Measurements from ENCODE around the gene SIX4. TPM values are rescaled to one million over a fixed set of nuclear protein-coding genes. Genes with fewer than 3 reads are reported as not detected.
A peak's percentile ranks its signal among the peaks of the same experiment; 100 is the strongest.

The SIX4 gene
- total and polyA plus RNA-seq, 2 experiments from 2014 or later = 6.2 to 46.9 TPM

DNA sequence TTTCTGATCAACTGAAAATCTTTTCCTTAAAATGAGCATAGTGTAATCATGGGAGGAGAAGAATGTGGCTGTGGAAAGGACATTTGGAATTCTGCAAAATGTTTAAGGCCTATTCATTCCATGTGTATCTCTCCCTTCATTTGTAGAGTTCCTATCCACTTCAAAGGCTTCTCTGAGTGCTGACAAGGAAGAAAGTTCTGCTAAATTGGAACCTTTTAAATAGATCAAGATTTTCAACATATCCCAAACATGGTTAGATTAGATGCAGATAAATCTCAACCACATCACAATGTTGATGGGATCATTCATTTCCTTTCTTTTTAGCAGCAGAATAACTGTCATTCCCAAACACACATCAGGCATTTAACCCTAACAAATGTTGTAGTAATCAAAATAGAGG, 46.5 kb downstream of the SIX4 start:
- Mint-ChIP-seq H3K4me3 (no peak overlapping the region), H3K4me1 (peaks cover 21% of the 10 kb centered on the region), H3K9me3 (0 out of 3 replicates have a peak, but pooled peaks cover 3% of the 10 kb centered on the region), H3K27me3 (ENCODE audit: insufficient read depth, low read depth, poor library complexity) (peaks cover 2% of the 10 kb centered on the region), H3K27ac (no peak overlapping the region), H3K36me3 (ENCODE audit: low read depth) (no peaks in the 10 kb centered on the region)
- no peak overlapping the region for H3K27ac ChIP-seq (ENCODE audit: low read depth)
- no peaks in the 10 kb centered on the region for H3K79me2 ChIP-seq (replicated peaks; ENCODE audit: insufficient read depth)
- no peak for DNase-seq (ENCODE audit: low spot score)
- H3K4me3 ChIP-seq = no peak overlapping the region
- H3K4me1 ChIP-seq (ENCODE audit: insufficient read depth) = peaks cover 34% of the 10 kb centered on the region
- H3K4me2 ChIP-seq = 0 out of 2 replicates have a peak overlapping the region, but pooled peaks have one; percentile 28
- 0 out of 2 replicates have a peak, but pooled peaks cover 5% of the 10 kb centered on the region for H3F3A ChIP-seq (replicated peaks; ENCODE audit: low read depth)
- no peaks in the 10 kb centered on the region for H3K36me3 ChIP-seq (ENCODE audit: insufficient read depth)
- H3K27me3 ChIP-seq (ENCODE audit: insufficient read depth) = no peaks in the 10 kb centered on the region
- H3K9me2 ChIP-seq (ENCODE audit: insufficient read depth) = no peaks in the 10 kb centered on the region
- no peak for ATAC-seq
- TF ChIP-seq, protein P1, sequence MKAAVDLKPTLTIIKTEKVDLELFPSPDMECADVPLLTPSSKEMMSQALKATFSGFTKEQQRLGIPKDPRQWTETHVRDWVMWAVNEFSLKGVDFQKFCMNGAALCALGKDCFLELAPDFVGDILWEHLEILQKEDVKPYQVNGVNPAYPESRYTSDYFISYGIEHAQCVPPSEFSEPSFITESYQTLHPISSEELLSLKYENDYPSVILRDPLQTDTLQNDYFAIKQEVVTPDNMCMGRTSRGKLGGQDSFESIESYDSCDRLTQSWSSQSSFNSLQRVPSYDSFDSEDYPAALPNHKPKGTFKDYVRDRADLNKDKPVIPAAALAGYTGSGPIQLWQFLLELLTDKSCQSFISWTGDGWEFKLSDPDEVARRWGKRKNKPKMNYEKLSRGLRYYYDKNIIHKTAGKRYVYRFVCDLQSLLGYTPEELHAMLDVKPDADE (IDR thresholded peaks at IDR 0.05) = no peak
- TF ChIP-seq STAT1 (IDR thresholded peaks at IDR 0.05; ENCODE audit: unreplicated experiment) (no peak), JUNB (IDR thresholded peaks at IDR 0.05; ENCODE audit: unreplicated experiment) (no peak), NANOG (IDR thresholded peaks at IDR 0.05; ENCODE audit: borderline replicate concordance) (no peak), ZNF114 (CRISPR knock-in tag; IDR thresholded peaks at IDR 0.05) (no peak), EZH2phosphoT487 (IDR thresholded peaks at IDR 0.05; ENCODE audit: unreplicated experiment) (no peak), ZNF331 (CRISPR knock-in tag; IDR thresholded peaks at IDR 0.05; ENCODE audit: low read depth) (no peak), POLR2AphosphoS5 (IDR thresholded peaks at IDR 0.05; ENCODE audit: low read depth) (no peak), EZH2 (IDR thresholded peaks at IDR 0.05; ENCODE audit: low read depth, unreplicated experiment) (no peak)
- TF ChIP-seq, protein P2, sequence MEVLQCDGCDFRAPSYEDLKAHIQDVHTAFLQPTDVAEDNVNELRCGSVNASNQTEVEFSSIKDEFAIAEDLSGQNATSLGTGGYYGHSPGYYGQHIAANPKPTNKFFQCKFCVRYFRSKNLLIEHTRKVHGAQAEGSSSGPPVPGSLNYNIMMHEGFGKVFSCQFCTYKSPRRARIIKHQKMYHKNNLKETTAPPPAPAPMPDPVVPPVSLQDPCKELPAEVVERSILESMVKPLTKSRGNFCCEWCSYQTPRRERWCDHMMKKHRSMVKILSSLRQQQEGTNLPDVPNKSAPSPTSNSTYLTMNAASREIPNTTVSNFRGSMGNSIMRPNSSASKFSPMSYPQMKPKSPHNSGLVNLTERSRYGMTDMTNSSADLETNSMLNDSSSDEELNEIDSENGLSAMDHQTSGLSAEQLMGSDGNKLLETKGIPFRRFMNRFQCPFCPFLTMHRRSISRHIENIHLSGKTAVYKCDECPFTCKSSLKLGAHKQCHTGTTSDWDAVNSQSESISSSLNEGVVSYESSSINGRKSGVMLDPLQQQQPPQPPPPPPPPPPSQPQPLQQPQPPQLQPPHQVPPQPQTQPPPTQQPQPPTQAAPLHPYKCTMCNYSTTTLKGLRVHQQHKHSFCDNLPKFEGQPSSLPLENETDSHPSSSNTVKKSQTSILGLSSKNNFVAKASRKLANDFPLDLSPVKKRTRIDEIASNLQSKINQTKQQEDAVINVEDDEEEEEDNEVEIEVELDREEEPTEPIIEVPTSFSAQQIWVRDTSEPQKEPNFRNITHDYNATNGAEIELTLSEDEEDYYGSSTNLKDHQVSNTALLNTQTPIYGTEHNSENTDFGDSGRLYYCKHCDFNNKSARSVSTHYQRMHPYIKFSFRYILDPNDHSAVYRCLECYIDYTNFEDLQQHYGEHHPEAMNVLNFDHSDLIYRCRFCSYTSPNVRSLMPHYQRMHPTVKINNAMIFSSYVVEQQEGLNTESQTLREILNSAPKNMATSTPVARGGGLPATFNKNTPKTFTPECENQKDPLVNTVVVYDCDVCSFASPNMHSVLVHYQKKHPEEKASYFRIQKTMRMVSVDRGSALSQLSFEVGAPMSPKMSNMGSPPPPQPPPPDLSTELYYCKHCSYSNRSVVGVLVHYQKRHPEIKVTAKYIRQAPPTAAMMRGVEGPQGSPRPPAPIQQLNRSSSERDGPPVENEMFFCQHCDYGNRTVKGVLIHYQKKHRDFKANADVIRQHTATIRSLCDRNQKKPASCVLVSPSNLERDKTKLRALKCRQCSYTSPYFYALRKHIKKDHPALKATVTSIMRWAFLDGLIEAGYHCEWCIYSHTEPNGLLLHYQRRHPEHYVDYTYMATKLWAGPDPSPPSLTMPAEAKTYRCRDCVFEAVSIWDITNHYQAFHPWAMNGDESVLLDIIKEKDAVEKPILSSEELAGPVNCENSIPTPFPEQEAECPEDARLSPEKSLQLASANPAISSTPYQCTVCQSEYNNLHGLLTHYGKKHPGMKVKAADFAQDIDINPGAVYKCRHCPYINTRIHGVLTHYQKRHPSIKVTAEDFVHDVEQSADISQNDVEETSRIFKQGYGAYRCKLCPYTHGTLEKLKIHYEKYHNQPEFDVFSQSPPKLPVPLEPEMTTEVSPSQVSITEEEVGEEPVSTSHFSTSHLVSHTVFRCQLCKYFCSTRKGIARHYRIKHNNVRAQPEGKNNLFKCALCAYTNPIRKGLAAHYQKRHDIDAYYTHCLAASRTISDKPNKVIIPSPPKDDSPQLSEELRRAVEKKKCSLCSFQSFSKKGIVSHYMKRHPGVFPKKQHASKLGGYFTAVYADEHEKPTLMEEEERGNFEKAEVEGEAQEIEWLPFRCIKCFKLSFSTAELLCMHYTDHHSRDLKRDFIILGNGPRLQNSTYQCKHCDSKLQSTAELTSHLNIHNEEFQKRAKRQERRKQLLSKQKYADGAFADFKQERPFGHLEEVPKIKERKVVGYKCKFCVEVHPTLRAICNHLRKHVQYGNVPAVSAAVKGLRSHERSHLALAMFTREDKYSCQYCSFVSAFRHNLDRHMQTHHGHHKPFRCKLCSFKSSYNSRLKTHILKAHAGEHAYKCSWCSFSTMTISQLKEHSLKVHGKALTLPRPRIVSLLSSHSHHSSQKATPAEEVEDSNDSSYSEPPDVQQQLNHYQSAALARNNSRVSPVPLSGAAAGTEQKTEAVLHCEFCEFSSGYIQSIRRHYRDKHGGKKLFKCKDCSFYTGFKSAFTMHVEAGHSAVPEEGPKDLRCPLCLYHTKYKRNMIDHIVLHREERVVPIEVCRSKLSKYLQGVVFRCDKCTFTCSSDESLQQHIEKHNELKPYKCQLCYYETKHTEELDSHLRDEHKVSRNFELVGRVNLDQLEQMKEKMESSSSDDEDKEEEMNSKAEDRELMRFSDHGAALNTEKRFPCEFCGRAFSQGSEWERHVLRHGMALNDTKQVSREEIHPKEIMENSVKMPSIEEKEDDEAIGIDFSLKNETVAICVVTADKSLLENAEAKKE (CRISPR knock-in tag; IDR thresholded peaks at IDR 0.05) = no peak
- TF ChIP-seq, protein P3, sequence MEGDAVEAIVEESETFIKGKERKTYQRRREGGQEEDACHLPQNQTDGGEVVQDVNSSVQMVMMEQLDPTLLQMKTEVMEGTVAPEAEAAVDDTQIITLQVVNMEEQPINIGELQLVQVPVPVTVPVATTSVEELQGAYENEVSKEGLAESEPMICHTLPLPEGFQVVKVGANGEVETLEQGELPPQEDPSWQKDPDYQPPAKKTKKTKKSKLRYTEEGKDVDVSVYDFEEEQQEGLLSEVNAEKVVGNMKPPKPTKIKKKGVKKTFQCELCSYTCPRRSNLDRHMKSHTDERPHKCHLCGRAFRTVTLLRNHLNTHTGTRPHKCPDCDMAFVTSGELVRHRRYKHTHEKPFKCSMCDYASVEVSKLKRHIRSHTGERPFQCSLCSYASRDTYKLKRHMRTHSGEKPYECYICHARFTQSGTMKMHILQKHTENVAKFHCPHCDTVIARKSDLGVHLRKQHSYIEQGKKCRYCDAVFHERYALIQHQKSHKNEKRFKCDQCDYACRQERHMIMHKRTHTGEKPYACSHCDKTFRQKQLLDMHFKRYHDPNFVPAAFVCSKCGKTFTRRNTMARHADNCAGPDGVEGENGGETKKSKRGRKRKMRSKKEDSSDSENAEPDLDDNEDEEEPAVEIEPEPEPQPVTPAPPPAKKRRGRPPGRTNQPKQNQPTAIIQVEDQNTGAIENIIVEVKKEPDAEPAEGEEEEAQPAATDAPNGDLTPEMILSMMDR (conservative IDR thresholded peaks at IDR 0.05; ENCODE audit: low read depth in 2 of 2) = no peak
- TF ChIP-seq, protein P4, sequence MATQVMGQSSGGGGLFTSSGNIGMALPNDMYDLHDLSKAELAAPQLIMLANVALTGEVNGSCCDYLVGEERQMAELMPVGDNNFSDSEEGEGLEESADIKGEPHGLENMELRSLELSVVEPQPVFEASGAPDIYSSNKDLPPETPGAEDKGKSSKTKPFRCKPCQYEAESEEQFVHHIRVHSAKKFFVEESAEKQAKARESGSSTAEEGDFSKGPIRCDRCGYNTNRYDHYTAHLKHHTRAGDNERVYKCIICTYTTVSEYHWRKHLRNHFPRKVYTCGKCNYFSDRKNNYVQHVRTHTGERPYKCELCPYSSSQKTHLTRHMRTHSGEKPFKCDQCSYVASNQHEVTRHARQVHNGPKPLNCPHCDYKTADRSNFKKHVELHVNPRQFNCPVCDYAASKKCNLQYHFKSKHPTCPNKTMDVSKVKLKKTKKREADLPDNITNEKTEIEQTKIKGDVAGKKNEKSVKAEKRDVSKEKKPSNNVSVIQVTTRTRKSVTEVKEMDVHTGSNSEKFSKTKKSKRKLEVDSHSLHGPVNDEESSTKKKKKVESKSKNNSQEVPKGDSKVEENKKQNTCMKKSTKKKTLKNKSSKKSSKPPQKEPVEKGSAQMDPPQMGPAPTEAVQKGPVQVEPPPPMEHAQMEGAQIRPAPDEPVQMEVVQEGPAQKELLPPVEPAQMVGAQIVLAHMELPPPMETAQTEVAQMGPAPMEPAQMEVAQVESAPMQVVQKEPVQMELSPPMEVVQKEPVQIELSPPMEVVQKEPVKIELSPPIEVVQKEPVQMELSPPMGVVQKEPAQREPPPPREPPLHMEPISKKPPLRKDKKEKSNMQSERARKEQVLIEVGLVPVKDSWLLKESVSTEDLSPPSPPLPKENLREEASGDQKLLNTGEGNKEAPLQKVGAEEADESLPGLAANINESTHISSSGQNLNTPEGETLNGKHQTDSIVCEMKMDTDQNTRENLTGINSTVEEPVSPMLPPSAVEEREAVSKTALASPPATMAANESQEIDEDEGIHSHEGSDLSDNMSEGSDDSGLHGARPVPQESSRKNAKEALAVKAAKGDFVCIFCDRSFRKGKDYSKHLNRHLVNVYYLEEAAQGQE (IDR thresholded peaks at IDR 0.05; ENCODE audit: unreplicated experiment) = no peak
- H4K20me1 ChIP-seq (replicated peaks; ENCODE audit: insufficient read depth) = no peaks in the 10 kb centered on the region
- H2AFZ ChIP-seq = no peak overlapping the region
